GM19025 (cell line): Measurements from ENCODE around the gene SPATS2.
A peak's percentile ranks its signal among the peaks of the same experiment; 100 is the strongest.

ENCODE experiments used
- ATAC-seq: cut with Tn5 transposase; IDR thresholded peaks from one replicate; pipeline ENCODE4 v1.9.1; 2021; ENCODE audit warnings: mild to moderate bottlenecking, low read depth, moderate library complexity; ENCODE audit not compliant: unreplicated experiment

Gene SPATS2

GRCh38 chr12:49567611-49568441, 200.6 kb downstream of the SPATS2 start, which contains the start of gene MCRS1:
MCRS1 (minus strand) TSS chr12:49568142; CDS start chr12:49566731, 1,411 bp downstream.
- peak; percentile 80 for ATAC-seq

GRCh38 chr12:49568442-49569162, 201.3 kb downstream of the SPATS2 start:
- ATAC-seq: peak; percentile 2
